Measurements from ENCODE around the gene ADAM19.

ADAM19 gene

GRCh38 chr5:157506066-157506590, 69.4 kb downstream of the ADAM19 start:
- DNase-seq = no peak
- H3K36me3 Mint-ChIP-seq (ENCODE audit: low read depth) = peaks cover 53% of the 10 kb centered on the region
- TF ChIP-seq CTCF (IDR thresholded peaks at IDR 0.05) = no peak
- no peaks in the 10 kb centered on the region for H3K27me3 Mint-ChIP-seq (ENCODE audit: low read depth, poor library complexity)
- peaks cover 21% of the 10 kb centered on the region for H3K4me1 Mint-ChIP-seq
- H3K27ac Mint-ChIP-seq = no peak overlapping the region
- no peak overlapping the region for H3K4me3 Mint-ChIP-seq
- no peaks in the 10 kb centered on the region for H3K9me3 Mint-ChIP-seq

- Mint-ChIP-seq H3K36me3 (ENCODE audit: low read depth) (peaks cover 53% of the 10 kb centered on the region), H3K4me3 (no peak overlapping the region), H3K27me3 (ENCODE audit: low read depth, poor library complexity) (peaks cover 2% of the 10 kb centered on the region), H3K9me3 (no peaks in the 10 kb centered on the region), H3K4me1 (peaks cover 25% of the 10 kb centered on the region), H3K27ac (no peak overlapping the region)
- DNase-seq = no peak
- TF ChIP-seq CTCF (IDR thresholded peaks at IDR 0.05) = no peak
These were observed 70.1 kb downstream of the ADAM19 start for GRCh38 chr5:157505496-157505895.

- no peak for DNase-seq
- H3K9me3 Mint-ChIP-seq = no peaks in the 10 kb centered on the region
- H3K27me3 Mint-ChIP-seq (ENCODE audit: low read depth, poor library complexity) = peaks cover 2% of the 10 kb centered on the region
- H3K36me3 Mint-ChIP-seq (ENCODE audit: low read depth) = peaks cover 44% of the 10 kb centered on the region
- H3K4me3 Mint-ChIP-seq = no peak overlapping the region
- peaks cover 19% of the 10 kb centered on the region for H3K4me1 Mint-ChIP-seq
- TF ChIP-seq CTCF (IDR thresholded peaks at IDR 0.05) = no peak
- H3K27ac Mint-ChIP-seq = no peak overlapping the region
These were observed 71.5 kb downstream of the ADAM19 start for GRCh38 chr5:157504053-157504452.

- Mint-ChIP-seq H3K27ac (no peak overlapping the region), H3K4me3 (no peak overlapping the region), H3K27me3 (ENCODE audit: low read depth, poor library complexity) (peaks cover 2% of the 10 kb centered on the region), H3K36me3 (ENCODE audit: low read depth) (peaks cover 38% of the 10 kb centered on the region), H3K4me1 (peaks cover 13% of the 10 kb centered on the region), H3K9me3 (no peaks in the 10 kb centered on the region)
- DNase-seq = no peak
- no peak for TF ChIP-seq CTCF (IDR thresholded peaks at IDR 0.05)
These were observed 73.4 kb downstream of the ADAM19 start for GRCh38 chr5:157502143-157502647.

GRCh38 chr5:157497875-157498611, 77.5 kb downstream of the ADAM19 start:
- no peak for TF ChIP-seq CTCF (IDR thresholded peaks at IDR 0.05)
- no peak for DNase-seq
- Mint-ChIP-seq H3K27ac (no peak overlapping the region), H3K4me3 (no peak overlapping the region), H3K27me3 (ENCODE audit: low read depth, poor library complexity) (peaks cover 2% of the 10 kb centered on the region), H3K9me3 (no peaks in the 10 kb centered on the region), H3K4me1 (peaks cover 13% of the 10 kb centered on the region), H3K36me3 (ENCODE audit: low read depth) (peaks cover 27% of the 10 kb centered on the region)

- H3K9me3 Mint-ChIP-seq = no peaks in the 10 kb centered on the region
- no peak for DNase-seq
- no peak overlapping the region for H3K27ac Mint-ChIP-seq
- H3K4me1 Mint-ChIP-seq = peaks cover 9% of the 10 kb centered on the region
- peaks cover 22% of the 10 kb centered on the region for H3K36me3 Mint-ChIP-seq (ENCODE audit: low read depth)
- H3K27me3 Mint-ChIP-seq (ENCODE audit: low read depth, poor library complexity) = peaks cover 2% of the 10 kb centered on the region
- no peak overlapping the region for H3K4me3 Mint-ChIP-seq
- TF ChIP-seq CTCF (IDR thresholded peaks at IDR 0.05) = no peak
These were observed 78.7 kb downstream of the ADAM19 start for GRCh38 chr5:157496864-157497263.
